ENCODE data around the gene DNAH17. TPM values are rescaled to one million over a fixed set of nuclear protein-coding genes. Genes with fewer than 3 reads are reported as not detected.
A peak's percentile ranks its signal among the peaks of the same experiment; 100 is the strongest.

DNAH17 gene
- total RNA-seq, 2 donors from 2014 or later, result 0.58 to 1.4 TPM

GRCh38 chr17:78501241-78502036 is 75.8 kb downstream of the DNAH17 start:
- DNase-seq (ENCODE audit: low spot score in 2 of 2), result no peak
- no peaks in the 10 kb centered on the region for H3K36me3 Mint-ChIP-seq
- ATAC-seq, result no peak
- no peaks in the 10 kb centered on the region for H3K9me3 Mint-ChIP-seq
- peak overlapping the region in 1 of 2 donors; percentile 55 for H3K27ac Mint-ChIP-seq

GRCh38 chr17:78500806-78501205 is 76.4 kb downstream of the DNAH17 start:
- no peak for ATAC-seq
- Mint-ChIP-seq H3K36me3 (no peaks in the 10 kb centered on the region), H3K9me3 (no peaks in the 10 kb centered on the region), H3K27ac (no peak overlapping the region)
- DNase-seq (ENCODE audit: low spot score in 2 of 2), result no peak

- Mint-ChIP-seq H3K27ac (no peak overlapping the region), H3K9me3 (no peaks in the 10 kb centered on the region), H3K36me3 (no peaks in the 10 kb centered on the region)
- ATAC-seq (no peak), DNase-seq (ENCODE audit: low spot score in 2 of 2) (no peak)
Measured at GRCh38 chr17:78499715-78500540, 77.3 kb downstream of the DNAH17 start.

- Mint-ChIP-seq H3K27ac (no peak overlapping the region), H3K9me3 (no peaks in the 10 kb centered on the region), H3K36me3 (no peaks in the 10 kb centered on the region)
- DNase-seq (ENCODE audit: low spot score in 2 of 2) (no peak), ATAC-seq (no peak)
Measured at GRCh38 chr17:78498848-78499247, 78.3 kb downstream of the DNAH17 start.

- ATAC-seq, result peak; percentile 72
- Mint-ChIP-seq H3K27ac (no peak overlapping the region), H3K9me3 (no peaks in the 10 kb centered on the region), H3K36me3 (no peaks in the 10 kb centered on the region)
- peak in 1 of 2 donors; percentile 45 for DNase-seq (ENCODE audit: low spot score in 2 of 2)
Measured at GRCh38 chr17:78497115-78497540, 80.1 kb downstream of the DNAH17 start.

GRCh38 chr17:78496311-78496710 is 80.9 kb downstream of the DNAH17 start:
- no peak for ATAC-seq
- H3K9me3 Mint-ChIP-seq, result no peaks in the 10 kb centered on the region
- no peak for DNase-seq (ENCODE audit: low spot score in 2 of 2)
- H3K27ac Mint-ChIP-seq, result no peak overlapping the region
- H3K36me3 Mint-ChIP-seq, result no peaks in the 10 kb centered on the region

- ATAC-seq (no peak), DNase-seq (ENCODE audit: low spot score in 2 of 2) (no peak)
- Mint-ChIP-seq H3K9me3 (no peaks in the 10 kb centered on the region), H3K27ac (no peak overlapping the region), H3K36me3 (no peaks in the 10 kb centered on the region)
Measured at GRCh38 chr17:78495634-78496033, 81.6 kb downstream of the DNAH17 start.

- DNase-seq (ENCODE audit: low spot score in 2 of 2) (no peak), ATAC-seq (no peak)
- Mint-ChIP-seq H3K36me3 (no peaks in the 10 kb centered on the region), H3K9me3 (no peaks in the 10 kb centered on the region), H3K27ac (no peak overlapping the region)
Measured at GRCh38 chr17:78494696-78495330, 82.4 kb downstream of the DNAH17 start.

- DNase-seq (ENCODE audit: low spot score in 2 of 2), result no peak
- ATAC-seq, result no peak
- Mint-ChIP-seq H3K9me3 (no peaks in the 10 kb centered on the region), H3K36me3 (no peaks in the 10 kb centered on the region), H3K27ac (no peak overlapping the region)
Measured at GRCh38 chr17:78493853-78494695, 83.1 kb downstream of the DNAH17 start.

- DNase-seq (ENCODE audit: low spot score in 2 of 2) (no peak), ATAC-seq (no peak)
- Mint-ChIP-seq H3K9me3 (no peaks in the 10 kb centered on the region), H3K27ac (peak overlapping the region in 1 of 2 donors; percentile 13), H3K36me3 (no peaks in the 10 kb centered on the region)
Measured at GRCh38 chr17:78493450-78493849, 83.7 kb downstream of the DNAH17 start.

- Mint-ChIP-seq H3K36me3 (no peaks in the 10 kb centered on the region), H3K9me3 (no peaks in the 10 kb centered on the region), H3K27ac (no peak overlapping the region)
- ATAC-seq, result no peak
- no peak for DNase-seq (ENCODE audit: low spot score in 2 of 2)
Measured at GRCh38 chr17:78492116-78492799, 84.9 kb downstream of the DNAH17 start.

GRCh38 chr17:78491236-78492115 is 85.7 kb downstream of the DNAH17 start:
- H3K36me3 Mint-ChIP-seq, result no peaks in the 10 kb centered on the region
- no peaks in the 10 kb centered on the region for H3K9me3 Mint-ChIP-seq
- DNase-seq (ENCODE audit: low spot score in 2 of 2), result no peak
- no peak for ATAC-seq
- no peak overlapping the region for H3K27ac Mint-ChIP-seq

GRCh38 chr17:78490673-78491072 is 86.5 kb downstream of the DNAH17 start:
- no peak overlapping the region for H3K27ac Mint-ChIP-seq
- ATAC-seq (no peak), DNase-seq (ENCODE audit: low spot score in 2 of 2) (no peak)
- no peaks in the 10 kb centered on the region for H3K36me3 Mint-ChIP-seq
- H3K9me3 Mint-ChIP-seq, result no peaks in the 10 kb centered on the region

- ATAC-seq (no peak), DNase-seq (ENCODE audit: low spot score in 2 of 2) (no peak)
- H3K9me3 Mint-ChIP-seq, result no peaks in the 10 kb centered on the region
- no peaks in the 10 kb centered on the region for H3K36me3 Mint-ChIP-seq
- H3K27ac Mint-ChIP-seq, result no peak overlapping the region
Measured at GRCh38 chr17:78490156-78490555, 87.0 kb downstream of the DNAH17 start.

Data from activated naive CD4-positive, alpha-beta T cell treated with anti-CD3 and anti-CD28 coated beads, Interleukin-2, amount 50 U/mL, for 72 hours (primary cell).